HG02759 (cell line): ENCODE results near the gene KIN.
"Not testable (repeated sequence)": the region's sequence is repeated elsewhere in the genome, so short reads cannot be mapped to it uniquely, and the experiment has no call there.

Source experiments
- ATAC-seq: cut with Tn5 transposase; IDR thresholded peaks from one replicate; pipeline ENCODE4 v1.9.1; 2021; ENCODE audit warnings: mild to moderate bottlenecking, moderate library complexity; ENCODE audit not compliant: unreplicated experiment

Gene KIN

DNA sequence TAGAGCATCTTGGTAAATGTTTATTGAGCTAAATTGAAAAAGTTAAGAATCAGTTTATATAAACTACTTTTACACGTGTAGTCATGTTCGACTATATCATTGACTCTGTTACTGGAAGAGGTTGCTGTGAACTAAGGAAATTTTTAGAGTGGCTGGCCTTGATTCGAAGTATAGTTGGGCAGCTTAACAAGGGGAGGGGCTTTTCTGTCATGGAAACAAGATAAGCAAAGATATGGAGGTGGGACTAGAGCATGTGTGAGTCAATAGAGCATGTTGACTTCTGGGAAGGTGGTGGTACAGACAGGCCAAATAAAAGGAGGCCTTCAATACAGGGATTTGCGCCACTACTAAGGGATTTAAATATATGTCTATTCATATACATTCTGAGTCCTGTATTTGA, 7.8 kb upstream of the KIN start:
- no peak for ATAC-seq

DNA sequence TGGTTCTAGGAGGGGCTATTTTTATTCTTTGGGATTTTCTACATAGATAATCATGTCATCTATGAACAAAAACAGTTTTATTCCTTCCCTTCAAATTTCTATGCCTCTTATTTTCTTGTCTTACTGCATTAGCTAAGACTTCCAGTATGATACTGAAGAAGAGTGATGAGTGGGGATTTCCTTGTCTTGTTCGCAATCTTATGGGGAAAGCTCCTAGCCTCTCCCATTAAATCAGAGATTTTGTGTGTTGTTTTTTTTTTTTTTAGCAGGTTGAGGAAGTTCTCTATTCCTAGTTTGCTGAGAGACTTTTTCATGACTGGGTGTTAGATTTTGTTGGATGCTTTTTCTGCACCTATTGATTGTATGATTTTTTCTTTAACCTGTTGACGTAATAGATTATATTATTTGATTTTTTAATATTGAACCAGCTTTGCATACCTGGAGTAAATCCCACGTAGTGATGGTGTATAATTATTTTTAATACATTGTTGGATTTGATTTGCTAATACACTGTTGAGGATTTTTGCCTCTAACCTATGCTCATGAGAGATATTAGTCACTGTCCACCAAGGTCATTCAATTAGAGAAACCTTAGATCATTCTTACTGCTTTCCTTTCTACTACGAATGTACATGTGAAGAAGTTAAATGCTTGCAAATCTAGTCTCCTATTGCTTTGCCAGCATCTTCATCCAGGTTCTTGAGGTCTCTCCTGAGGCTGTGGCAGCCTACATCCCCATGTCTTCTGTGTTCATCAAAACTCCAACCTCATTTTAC, 6.6 kb upstream of the KIN start:
- no peak for ATAC-seq

DNA sequence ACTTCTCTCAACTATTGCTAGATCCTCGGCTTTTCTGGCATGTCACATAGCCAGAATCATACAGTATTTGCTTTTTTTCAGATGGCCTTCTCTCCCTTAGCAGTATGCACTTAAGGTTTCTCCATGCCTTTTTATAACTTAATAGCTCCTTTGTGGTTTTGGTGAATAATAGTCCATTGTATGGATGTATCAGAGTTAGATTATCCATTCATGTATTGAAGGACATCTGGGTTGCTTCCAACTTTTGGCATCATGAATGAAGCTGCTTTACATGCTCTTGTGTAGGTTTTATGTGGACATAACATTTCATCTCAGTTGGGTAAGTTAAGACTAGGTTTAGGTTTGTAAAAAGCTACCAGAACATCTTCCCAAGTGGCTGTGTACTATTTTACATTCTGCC, 4.7 kb upstream of the KIN start:
- no peak for ATAC-seq

DNA sequence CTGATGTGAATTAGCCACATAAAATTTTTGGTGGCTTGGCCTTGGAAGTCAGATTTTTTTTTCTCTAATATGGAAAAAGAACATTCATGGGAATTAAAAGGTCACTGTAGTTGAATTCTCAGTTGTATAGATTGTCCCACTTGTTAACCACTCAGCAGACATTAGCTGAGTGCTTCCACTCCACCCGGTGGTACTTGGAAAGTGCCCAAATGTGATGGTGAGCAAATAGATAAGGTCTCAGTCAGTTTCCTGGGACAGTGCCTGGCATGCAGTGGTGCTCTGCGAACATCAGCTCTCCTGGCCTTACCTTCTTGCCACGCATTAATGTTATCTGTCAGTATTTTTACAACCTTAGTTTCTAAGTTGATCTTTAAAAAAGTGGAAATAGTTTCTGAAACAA, 1.6 kb upstream of the KIN start:
- no peak for ATAC-seq

DNA sequence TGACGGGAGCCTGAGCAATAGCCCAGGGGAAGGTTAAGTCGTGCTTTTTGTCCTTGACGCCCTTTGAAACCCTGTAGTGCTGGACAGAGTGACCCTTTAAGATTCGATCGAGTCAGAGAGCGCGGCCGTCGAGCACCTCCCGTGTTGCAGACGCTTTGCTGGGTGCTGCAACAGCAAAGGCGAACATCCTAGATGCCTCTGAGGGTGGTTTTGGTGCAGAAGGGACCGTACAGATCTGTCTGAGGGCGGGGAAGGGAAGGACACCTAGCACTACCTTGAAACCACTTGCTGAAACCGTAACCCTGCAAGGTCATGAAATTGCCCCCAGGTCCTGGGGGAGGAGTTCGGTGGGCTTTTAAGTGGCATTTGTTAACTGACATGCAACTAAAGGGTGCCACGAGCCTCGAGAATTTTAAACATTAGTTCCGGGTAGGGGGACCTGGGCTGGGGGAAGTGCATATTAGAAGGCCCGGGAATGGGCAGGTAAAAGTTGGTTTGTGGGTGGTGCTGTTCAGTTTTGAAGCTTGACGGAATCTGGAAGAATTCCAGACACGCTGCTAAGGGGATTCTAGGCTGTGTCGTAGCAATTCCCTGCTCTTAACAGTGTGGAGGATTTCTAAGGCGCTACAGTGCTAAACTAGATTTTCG, 970 bp upstream of the KIN start:
- peak; percentile 18 for ATAC-seq

DNA sequence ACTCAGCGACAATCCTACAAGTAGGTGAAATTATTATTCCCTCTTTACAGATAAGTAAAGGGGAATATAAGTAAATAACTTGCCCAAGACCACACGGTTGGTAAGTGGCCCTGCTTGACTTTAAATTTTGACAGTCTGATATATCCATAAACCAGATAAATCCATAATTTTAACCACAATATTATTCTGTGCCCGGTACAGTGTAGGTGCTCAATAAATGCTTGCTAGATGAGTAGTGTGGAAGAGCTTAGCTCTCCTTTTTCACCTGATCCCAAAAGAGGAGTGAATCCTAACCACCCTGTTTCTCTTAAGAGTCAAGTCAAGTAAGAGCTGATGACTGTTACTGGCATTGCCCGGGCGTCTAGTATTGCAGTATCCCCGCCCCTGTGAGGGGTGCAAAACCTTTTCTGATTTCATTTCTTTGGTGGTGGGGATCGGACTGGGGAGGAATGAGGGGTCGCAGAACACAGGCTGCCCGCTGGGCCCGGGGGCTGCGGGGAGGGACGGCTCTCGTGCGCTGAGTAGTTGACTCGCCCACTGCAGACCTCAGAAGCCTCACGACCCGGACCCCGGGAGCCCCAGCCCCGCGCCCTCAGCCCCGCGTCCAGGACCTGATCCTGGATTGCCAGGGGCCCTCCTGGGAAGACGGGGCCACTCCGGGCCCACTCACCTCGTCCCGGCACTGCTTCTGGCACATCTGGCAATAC, 490 bp downstream of the KIN start:
- ATAC-seq, result peak; percentile 11

DNA sequence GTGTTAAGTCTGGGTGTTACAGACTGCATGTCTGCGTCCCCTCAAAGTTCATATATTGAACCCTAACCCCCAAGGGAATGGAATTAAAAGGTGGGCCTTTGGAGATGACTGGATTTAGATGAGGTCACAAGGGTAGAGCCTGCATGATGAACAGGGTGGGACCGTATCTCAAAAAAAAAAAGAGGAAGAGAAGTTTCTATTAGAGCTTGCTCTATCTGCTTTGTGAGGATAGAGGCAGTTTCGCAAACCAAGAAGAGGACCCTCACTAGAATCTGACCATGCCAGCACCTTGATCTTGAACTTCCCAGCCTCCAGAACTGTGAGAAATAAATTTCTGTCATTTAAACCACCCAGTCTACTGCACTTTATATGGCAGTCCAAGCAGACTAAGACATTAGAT, 1.4 kb downstream of the KIN start:
- ATAC-seq, result no peak

DNA sequence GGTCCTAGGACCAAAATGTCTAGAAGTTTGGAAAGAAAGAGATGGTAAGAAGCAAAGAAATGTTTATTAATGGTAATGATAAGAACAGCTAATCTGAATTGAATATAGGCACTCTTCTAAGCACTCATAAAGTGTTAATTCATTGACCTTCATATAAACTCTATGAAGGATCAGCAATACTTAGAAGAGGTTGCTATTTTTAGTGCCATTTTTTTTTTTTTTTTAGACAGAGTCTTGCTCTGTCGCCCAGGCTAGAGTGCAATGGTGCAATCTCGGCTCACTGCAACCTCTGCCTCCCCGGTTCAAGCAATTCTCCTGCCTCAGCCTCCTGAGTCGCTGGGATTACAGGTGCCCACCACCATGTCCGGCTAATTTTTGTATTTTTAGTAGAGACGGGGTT, 5.6 kb downstream of the KIN start:
- not testable (repeated sequence) for ATAC-seq

DNA sequence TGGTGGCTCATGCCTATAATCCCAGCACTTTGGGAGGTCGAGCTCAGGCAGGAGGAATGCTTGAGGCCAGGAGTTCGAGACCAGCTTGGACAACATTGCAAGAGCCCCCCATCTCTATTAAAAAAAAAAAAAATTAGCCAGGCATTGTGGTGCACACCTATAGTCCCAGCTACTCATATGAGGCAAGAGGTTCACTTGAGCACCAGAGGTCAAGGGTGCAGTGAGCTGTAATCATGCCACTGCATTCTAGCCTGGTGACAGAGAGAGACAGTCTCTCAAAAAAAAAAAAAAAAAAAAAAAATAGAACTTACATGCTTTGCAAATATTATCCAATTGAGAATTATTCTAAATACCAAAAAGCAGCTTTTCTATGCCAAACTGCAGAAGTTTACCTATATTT, 11.0 kb downstream of the KIN start:
- ATAC-seq, result no peak

DNA sequence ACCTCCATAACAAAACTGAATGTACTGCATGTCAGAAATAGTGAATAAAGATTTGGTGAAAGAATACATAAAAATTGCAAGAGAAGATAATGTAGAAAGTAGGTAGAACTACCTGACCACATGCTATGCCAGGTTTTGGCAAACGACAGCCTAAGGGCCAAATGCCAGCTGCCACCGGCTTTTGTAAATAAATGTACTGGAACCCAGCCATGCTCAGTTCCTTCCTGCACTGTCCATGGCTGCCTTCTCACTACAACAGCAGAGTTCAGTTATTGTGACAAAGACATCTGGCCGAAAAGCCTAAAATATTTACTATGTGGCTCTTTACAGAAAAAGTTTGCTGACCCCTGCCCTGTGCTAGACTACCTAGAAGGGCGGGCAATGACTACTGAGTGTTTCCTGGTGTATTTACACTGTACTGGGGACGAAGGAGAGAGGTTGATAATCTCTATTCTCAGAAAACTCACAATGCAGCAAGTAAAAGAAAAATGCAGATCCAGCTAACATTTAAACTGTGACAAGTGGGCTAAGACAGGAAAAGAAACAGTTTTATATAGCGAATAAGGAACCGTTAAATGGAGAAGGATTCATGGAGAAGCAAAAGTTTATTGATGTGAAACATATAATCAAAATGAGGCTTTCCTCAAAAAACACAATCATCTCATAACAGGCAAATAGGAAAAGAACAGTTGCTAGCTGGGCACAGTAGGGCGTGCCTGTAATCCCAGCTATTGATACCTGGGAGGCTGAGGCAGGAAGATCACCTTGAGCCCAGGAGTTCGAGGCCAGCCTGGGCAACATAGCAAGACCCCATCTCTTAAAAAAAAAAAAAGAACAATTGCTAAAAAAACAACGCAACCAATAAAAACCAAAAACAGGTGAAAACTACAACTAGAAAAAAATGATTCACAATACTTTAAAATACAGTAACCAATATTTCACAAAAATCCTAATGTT, 13.7 kb downstream of the KIN start:
- no peak for ATAC-seq

DNA sequence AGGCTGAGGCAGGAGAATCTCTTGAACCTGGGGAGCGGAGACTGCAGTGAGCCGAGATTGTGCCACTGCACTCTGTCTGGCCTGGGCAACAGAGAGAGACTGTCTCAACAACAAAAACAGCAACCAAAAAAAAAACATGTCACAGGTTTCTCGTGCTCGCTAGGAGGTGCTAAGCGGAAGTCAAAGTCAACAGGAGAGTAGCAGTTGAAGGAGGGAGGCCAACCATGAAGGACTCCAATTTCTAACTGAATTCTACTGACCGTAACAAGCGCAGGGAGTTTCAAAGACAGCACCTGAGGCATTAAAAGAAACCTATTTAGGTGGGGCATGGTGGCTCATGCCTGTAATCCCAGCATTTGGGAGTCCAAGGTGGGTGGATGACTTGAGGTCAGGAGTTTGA, 19.4 kb downstream of the KIN start:
- no peak for ATAC-seq

DNA sequence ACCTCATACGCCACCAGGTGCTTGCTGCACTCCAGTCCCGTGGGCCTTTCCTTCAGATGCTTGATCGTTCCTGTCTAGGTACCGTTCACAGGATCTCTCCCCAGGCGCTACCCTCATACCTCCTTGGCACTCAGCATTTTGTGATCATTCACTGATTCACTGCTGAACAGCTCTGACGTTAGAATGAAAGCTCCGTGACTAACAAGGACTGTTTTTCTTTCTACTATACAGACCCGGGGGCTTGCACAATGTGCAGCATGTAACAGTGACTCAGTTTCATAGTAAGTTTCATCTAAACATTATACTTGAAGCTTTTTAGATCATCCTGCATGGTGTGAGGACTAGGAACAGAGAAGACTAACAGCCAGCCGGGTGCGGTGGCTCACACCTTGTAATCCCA, 20.6 kb downstream of the KIN start:
- no peak for ATAC-seq

DNA sequence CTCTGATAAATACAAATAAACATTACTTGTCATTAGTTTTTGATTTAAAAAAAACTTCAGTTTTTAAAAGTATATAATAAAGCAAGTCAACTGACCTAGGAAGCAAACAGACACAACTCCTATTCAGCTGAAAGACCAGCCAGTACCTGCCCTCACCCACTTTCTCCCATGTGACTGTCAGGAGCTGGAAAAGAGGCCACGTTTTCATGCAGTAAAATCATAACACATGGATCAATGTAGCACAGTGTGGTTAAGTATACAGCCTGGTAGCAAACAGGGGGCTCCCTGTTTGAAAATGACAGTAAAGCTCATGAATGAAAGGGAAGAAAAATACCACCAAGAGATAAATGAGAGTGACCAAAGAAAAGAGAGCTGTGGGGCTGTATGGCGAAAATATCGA, 21.6 kb downstream of the KIN start:
- ATAC-seq, result no peak

DNA sequence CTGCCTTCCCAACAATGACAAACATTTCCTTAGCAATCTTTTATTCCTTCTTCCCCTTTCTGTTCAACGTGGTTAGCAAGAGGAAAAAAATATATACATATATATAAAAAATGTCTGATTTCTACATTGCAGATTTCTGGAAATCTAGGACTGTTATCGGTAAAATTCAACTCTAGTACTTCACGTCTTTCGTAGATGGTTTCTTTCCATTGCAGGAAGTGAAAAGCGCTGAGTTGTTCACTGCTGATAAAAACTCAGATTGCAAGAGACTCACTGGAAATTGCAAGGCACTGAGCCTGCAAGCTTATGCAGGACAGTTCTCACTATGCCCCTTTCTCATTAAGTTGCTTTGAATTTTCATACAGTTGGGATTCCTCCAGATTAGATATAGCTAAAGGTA, 23.9 kb downstream of the KIN start:
- no peak for ATAC-seq

DNA sequence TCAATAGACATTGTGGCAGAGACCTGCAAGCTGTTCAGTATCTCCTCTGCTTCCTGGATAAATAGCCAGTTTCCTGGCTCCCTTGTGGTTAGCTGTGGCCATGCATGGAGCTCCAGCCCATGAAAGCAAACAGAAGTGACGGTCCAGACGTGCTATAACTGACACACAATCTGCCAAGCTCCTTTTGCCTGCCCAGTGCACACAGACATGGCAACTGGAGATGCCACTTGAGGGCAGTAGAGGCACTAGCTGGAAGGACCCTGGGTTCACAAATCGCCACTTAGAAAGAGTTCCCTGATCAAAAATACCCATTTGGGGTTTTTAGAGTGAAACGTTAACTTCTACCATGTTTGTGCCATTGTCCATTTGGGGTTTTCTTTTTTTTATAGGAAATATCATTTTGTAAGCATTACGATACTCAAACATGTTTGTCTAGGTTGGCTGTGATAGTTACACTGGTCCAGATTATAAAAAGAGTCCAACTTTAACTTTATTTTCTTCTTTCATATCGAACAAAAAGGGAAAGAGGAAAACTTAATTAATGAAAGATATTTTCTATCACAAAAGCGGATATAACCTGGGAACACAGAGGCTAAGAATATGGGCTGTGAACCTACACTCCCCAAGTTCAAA, 31.3 kb downstream of the KIN start:
- ATAC-seq, result peak; percentile 48

DNA sequence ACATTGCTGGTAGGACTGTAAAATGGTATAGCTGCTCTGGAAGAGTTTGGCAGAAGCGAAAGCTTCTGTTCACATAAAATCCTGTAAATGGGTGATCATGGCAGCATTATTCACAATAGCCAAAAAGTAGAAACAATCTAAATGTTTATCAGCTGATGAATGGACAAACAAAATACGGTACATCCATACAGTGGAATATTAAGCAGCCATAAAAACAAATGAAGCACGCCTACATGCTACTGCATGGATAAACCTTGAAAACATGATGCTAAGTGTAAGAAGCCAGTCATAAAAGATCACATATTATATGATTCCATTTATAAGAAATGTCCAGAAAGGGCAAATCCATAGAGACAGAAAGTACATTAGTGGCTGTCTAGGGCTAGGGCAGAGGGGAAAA, 32.7 kb downstream of the KIN start:
- ATAC-seq, result no peak

DNA sequence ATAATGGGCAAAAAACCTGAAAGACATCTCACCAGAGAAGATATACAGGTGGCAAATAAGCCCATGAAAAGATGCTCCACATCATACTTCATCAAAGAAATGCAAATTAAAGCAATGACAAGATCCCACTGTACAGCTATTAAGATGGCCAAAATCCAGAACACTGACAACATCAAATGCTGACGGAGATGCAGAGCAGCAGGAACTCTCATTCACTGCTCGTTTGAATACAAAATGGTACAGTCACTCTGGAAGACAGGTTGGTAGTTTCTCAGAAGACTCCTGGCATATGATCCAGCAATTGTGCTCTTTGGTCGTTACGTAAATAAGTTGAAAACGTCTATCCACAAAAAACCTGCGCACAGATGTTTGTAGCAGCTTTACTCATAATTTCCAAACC, 35.5 kb downstream of the KIN start:
- ATAC-seq, result no peak

DNA sequence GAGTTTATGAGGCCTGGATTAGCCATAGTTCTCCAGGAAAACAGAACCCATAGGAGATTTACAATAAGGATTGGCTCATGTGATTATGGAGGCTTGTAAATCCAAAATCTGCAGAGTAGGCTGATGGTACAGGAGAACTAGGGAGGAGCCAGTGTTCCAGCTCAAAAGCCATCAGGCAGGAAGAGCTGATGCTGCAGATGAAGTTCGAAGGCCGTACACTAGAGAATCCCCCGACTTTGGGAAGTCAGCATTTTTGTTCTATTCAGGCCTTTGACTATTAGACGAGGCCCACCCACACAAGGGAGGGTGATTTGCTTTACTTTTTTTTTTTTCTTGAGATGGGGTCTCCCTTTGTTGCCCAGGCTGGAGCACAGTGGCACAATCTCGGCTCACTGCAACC, 37.6 kb downstream of the KIN start:
- ATAC-seq, result no peak

DNA sequence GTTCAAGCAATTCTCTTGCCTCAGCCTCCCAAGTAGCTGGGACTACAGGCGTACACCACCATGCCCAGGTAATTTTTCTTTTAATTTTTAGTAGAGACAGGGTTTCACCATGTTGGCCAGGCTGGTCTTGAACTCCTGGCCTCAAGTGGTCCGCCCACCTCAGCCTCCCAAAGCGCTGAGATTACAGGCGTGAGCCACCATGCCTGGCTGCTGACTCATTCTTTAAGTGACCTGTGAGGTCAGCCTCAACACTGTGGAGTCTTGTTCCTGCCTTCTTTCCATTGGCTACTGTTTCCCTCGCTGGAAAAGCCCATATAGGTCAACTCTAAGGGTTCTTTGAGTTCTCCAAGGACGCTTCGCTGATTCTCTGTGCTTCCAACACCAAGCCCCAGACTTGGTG, 39.2 kb downstream of the KIN start:
- not testable (repeated sequence) for ATAC-seq

DNA sequence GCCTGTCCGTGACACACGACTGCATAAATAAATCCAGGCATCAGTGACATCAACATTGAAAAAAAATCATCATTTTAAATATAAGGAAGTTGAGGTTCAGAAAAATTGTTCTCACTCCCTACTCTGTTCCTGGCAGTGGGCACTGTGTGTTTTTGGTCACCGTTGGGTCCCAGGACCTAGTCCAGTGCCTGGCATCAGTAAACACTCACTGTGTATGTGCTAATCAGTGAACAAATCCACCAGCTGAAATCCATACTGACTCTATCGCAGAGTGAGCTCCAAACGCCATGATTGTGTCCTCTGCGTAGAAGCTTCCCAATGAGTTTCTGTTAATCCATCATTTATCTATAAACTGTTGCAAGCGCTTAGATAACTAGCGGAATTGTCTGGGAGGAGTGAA, 43.5 kb downstream of the KIN start:
- no peak for ATAC-seq
